HG02938 (cell line): ENCODE measurements around the gene PRAMEF25.
"Not testable (repeated sequence)": the region's sequence is repeated elsewhere in the genome, so short reads cannot be mapped to it uniquely, and the experiment has no call there.

Experiments
- ATAC-seq: cut with Tn5 transposase; IDR thresholded peaks from one replicate; pipeline ENCODE4 v1.9.1; 2021; ENCODE audit warnings: mild to moderate bottlenecking, moderate library complexity; ENCODE audit not compliant: unreplicated experiment

Gene PRAMEF25

DNA sequence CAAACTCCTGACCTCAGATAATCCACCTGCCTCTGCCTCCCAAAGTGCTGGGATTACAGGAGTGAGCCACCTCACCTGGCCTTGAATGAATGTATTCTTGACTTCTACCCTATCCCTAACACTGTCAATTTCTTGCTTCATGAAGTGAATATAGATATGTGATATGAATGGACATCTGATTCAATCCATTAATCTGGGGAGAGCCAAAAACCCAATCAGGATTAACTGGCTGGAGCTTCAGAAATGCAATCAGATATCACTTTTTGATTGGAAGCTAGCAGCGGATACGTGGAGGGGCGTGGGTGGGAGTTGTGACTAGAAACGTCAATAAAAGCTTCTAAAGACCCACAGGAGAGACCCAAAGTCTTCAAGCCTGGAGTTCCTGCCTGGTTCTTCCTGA is at the start of gene PRAMEF25:
TSS of gene PRAMEF25 (plus strand) at position 301 of the 400 bp plus-strand sequence. CDS start 2,920 bp downstream, outside the sequence.
- not testable (repeated sequence) for ATAC-seq

DNA sequence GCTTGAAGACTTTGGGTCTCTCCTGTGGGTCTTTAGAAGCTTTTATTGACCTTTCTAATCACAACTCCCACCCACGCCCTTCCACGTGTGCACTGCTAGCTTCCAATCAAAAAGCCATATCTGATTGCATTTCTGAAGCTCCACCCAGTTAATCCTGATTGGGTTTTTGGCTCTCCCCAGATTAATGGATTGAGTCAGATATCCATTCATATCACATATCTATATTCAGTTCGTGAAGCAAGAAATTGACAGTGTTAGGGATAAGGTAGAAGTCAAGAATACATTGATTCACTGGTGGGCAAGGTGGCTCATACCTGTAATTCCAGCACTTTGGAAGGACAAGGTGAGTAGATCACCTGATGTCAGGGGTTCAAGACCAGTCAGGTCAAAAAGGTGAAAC is 14.1 kb upstream of the PRAMEF25 start, which contains the start of gene PRAMEF27:
TSS of gene PRAMEF27 (minus strand) at position 101 of the 400 bp plus-strand sequence. CDS start 2,916 bp downstream, outside the sequence.
- not testable (repeated sequence) for ATAC-seq

DNA sequence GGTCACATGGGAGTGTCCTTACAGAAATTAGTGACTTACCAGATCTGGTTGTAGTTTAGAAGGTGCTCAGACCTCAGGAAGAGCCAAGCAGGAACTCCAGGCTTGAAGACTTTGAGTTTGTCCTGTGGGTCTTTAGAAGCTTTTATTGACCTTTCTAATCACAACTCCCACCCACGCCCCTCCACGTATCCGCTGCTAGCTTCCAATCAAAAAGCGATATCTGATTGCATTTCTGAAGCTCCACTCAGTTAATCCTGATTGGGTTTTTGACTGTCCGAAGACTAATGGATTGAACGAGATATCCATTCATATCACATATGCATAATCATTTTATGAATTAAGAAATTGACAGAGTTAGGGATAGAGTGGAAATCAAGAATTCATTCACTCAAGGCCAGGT is 46.2 kb downstream of the PRAMEF25 start, which contains the start of gene HNRNPCL2:
TSS of gene HNRNPCL2 (minus strand) at position 101 of the 400 bp plus-strand sequence. CDS start 454 bp downstream, outside the sequence.
- ATAC-seq: not testable (repeated sequence)
